OCI-LY1 (cell line): Measurements from ENCODE around the gene SDHA.

Source experiments
- EZH2 ChIP-seq: fragments of 200-600 bp; sonication (generic), shearing (Covaris generic); IDR thresholded peaks from 2 replicates; pipeline ENCODE4 v1.8.0; 2017; ENCODE audit warnings: borderline replicate concordance, mixed run types, mild to moderate bottlenecking, antibody characterized with exemption, low read length, moderate library complexity, mixed read lengths
- TF ChIP-seq, protein P1 (sequence below): fragments of 200-600 bp; sonication (generic), shearing (Covaris generic); IDR thresholded peaks from 2 replicates; pipeline ENCODE4 v1.5.1; 2017; ENCODE audit warnings: mild to moderate bottlenecking, antibody characterized with exemption, low read length, moderate library complexity, mixed read lengths

- TF ChIP-seq, protein P1, sequence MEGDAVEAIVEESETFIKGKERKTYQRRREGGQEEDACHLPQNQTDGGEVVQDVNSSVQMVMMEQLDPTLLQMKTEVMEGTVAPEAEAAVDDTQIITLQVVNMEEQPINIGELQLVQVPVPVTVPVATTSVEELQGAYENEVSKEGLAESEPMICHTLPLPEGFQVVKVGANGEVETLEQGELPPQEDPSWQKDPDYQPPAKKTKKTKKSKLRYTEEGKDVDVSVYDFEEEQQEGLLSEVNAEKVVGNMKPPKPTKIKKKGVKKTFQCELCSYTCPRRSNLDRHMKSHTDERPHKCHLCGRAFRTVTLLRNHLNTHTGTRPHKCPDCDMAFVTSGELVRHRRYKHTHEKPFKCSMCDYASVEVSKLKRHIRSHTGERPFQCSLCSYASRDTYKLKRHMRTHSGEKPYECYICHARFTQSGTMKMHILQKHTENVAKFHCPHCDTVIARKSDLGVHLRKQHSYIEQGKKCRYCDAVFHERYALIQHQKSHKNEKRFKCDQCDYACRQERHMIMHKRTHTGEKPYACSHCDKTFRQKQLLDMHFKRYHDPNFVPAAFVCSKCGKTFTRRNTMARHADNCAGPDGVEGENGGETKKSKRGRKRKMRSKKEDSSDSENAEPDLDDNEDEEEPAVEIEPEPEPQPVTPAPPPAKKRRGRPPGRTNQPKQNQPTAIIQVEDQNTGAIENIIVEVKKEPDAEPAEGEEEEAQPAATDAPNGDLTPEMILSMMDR: no peak
- no peak for TF ChIP-seq EZH2
These were observed 16.4 kb upstream of the SDHA start for GRCh38 chr5:201672-202071.
